Measurements from ENCODE around the gene SIDT1. TPM values are rescaled to one million over a fixed set of nuclear protein-coding genes. Genes with fewer than 3 reads are reported as not detected.

SIDT1 gene
- total RNA-seq, 3 donors from 2014 or later, result 22.4 to 61.2 (median 37.0) TPM

DNA sequence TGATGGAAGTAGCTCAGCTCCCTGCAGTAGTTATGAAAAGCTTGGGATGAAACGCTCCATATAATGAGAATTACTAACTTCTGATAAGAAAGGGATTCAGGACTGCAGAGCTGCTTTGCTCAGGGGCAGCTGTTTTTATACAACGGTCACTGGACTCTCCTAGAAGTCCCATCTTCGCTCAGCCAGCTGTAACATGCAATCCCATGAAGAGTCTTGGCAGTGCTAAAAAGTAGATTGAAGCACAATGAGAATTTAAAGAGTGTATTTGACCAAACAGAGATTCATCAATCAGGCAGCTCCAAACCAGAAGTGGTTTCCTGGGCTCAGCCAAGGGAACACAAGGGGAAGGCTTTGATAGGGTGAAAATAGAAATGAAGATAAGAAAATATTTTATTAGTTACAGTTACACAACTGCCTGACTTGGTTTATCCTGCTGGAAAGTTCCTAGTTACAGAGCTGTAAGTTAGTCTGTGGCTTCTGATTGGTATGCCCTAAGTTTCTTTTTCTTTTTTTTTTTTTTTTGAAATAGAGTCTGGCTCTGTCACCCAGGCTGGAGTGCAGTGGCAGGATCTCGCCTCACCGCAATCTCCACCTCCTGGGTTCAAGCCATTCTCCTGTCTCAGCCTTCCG, 24.1 kb downstream of the SIDT1 start:
- Histone ChIP-seq H3K36me3 (ENCODE audit: low read depth) (no peaks in the 10 kb centered on the region), H3K4me3 (no peak overlapping the region), H3K4me1 (ENCODE audit: low read depth) (peaks cover 23% of the 10 kb centered on the region), H3K9me3 (no peaks in the 10 kb centered on the region)
- intact Hi-C loops (cut with DNase I, micrococcal nuclease), result no loop called here
- no peak for TF ChIP-seq CTCF (IDR thresholded peaks at IDR 0.05)
- ATAC-seq, result no peak
- no peak for DNase-seq

- DNase-seq (peak; percentile 62 to 65 (median 63)), ATAC-seq (peak; percentile 88)
- TF ChIP-seq CTCF (IDR thresholded peaks at IDR 0.05), result no peak
- intact Hi-C loops (cut with DNase I, micrococcal nuclease), result no loop called here
- Histone ChIP-seq H3K4me1 (ENCODE audit: low read depth) (peaks cover 23% of the 10 kb centered on the region), H3K4me3 (no peak overlapping the region), H3K36me3 (ENCODE audit: low read depth) (no peaks in the 10 kb centered on the region), H3K9me3 (no peaks in the 10 kb centered on the region)
Observed at GRCh38 chr3:113556946-113557335, 24.6 kb downstream of the SIDT1 start.

GRCh38 chr3:113557374-113557773, 25.0 kb downstream of the SIDT1 start:
- DNase-seq (no peak), ATAC-seq (peak; percentile 69)
- intact Hi-C loops (cut with DNase I, micrococcal nuclease), result no loop called here
- no peaks in the 10 kb centered on the region for H3K9me3 ChIP-seq
- no peaks in the 10 kb centered on the region for H3K36me3 ChIP-seq (ENCODE audit: low read depth)
- TF ChIP-seq CTCF (IDR thresholded peaks at IDR 0.05), result no peak
- H3K4me1 ChIP-seq (ENCODE audit: low read depth), result peaks cover 23% of the 10 kb centered on the region
- no peak overlapping the region for H3K4me3 ChIP-seq

DNA sequence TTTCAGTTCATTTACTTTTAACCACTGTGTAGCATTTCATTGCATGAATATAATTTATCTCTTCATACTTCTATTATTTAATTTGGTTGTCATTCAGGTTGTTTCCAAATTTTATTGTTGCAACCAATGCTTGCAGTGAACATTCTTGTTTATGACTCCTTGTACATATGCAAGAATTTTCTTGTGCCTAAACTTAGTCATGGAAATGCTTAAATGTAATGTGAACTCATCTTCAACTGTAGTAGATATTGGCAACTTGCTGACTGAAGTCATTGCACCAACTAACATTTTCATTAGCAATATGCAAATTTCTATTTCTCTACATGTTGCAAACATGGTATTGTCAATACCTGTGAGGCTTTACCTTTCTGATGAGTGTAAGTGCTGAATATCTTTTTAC, 26.7 kb downstream of the SIDT1 start:
- Histone ChIP-seq H3K9me3 (no peaks in the 10 kb centered on the region), H3K4me1 (ENCODE audit: low read depth) (peaks cover 23% of the 10 kb centered on the region), H3K4me3 (no peak overlapping the region), H3K36me3 (ENCODE audit: low read depth) (no peaks in the 10 kb centered on the region)
- ATAC-seq (no peak), DNase-seq (no peak)
- no peak for TF ChIP-seq CTCF (IDR thresholded peaks at IDR 0.05)
- intact Hi-C loops (cut with DNase I, micrococcal nuclease), result no loop called here

GRCh38 chr3:113560271-113560670, 27.9 kb downstream of the SIDT1 start:
- no peak for DNase-seq
- no peak for TF ChIP-seq CTCF (IDR thresholded peaks at IDR 0.05)
- Histone ChIP-seq H3K4me3 (no peak overlapping the region), H3K4me1 (ENCODE audit: low read depth) (peaks cover 23% of the 10 kb centered on the region), H3K36me3 (ENCODE audit: low read depth) (no peaks in the 10 kb centered on the region), H3K9me3 (no peaks in the 10 kb centered on the region)
- intact Hi-C loops (cut with DNase I, micrococcal nuclease), result no loop called here
- ATAC-seq, result no peak
